Measurements from ENCODE around the gene DCLK1.

DNA sequence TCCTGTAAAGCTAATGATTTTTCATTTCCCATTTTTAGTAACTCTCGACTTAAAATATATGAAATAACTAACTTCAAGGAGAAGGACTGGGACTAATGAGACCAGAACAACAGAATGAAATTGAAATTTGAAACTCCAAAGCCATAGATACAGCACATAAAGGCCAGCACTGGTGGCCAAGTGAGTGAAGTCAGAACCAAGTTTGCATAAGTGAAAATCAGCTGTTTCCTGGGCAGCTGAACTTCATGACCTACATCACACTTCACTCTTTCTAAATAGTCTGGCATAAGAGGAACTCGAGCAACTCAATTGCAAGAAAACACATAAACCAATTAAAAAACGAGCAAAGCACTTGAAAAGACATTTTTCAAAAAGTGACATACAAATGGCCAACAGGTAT, 84.5 kb downstream of the DCLK1 start:
- TF ChIP-seq, protein P1, sequence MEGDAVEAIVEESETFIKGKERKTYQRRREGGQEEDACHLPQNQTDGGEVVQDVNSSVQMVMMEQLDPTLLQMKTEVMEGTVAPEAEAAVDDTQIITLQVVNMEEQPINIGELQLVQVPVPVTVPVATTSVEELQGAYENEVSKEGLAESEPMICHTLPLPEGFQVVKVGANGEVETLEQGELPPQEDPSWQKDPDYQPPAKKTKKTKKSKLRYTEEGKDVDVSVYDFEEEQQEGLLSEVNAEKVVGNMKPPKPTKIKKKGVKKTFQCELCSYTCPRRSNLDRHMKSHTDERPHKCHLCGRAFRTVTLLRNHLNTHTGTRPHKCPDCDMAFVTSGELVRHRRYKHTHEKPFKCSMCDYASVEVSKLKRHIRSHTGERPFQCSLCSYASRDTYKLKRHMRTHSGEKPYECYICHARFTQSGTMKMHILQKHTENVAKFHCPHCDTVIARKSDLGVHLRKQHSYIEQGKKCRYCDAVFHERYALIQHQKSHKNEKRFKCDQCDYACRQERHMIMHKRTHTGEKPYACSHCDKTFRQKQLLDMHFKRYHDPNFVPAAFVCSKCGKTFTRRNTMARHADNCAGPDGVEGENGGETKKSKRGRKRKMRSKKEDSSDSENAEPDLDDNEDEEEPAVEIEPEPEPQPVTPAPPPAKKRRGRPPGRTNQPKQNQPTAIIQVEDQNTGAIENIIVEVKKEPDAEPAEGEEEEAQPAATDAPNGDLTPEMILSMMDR (IDR thresholded peaks at IDR 0.05 in 2 of 3, conservative IDR thresholded peaks at IDR 0.05 in 1 of 3; ENCODE audit: borderline replicate concordance in 1 of 3, insufficient read depth in 1 of 3, low read depth in 2 of 3, low read length in 2 of 3), result no peak
- TF ChIP-seq CEBPB (IDR thresholded peaks at IDR 0.05; ENCODE audit: low read depth), result no peak
